GM12878 (cell line): ENCODE measurements around the gene SEPTIN6. TPM values are rescaled to one million over a fixed set of nuclear protein-coding genes. Genes with fewer than 3 reads are reported as not detected.

Experiments used
- CUX1 ChIP-seq: IDR thresholded peaks from 2 replicates; pipeline ENCODE4 v1.6.1; 2012; ENCODE audit warnings: improper control_type of control experiment, low read depth, low read length; ENCODE audit not compliant: insufficient replicate concordance
- EED ChIP-seq: sonication (generic); IDR thresholded peaks from 2 replicates; pipeline ENCODE4 v1.6.1; 2016; ENCODE audit warnings: antibody characterized with exemption, low read depth
- MLLT1 ChIP-seq: fragments of 450-650 bp; IDR thresholded peaks from 2 replicates; pipeline ENCODE4 v1.6.1; 2016; ENCODE audit warnings: mild to moderate bottlenecking
- MYB ChIP-seq: fragments of 150-350 bp; IDR thresholded peaks from 2 replicates; pipeline ENCODE4 v1.6.1; 2014; ENCODE audit warnings: mild to moderate bottlenecking, low read depth, low read length, borderline replicate concordance
- NR2F1 ChIP-seq: fragments of 450-650 bp; conservative IDR thresholded peaks from 2 replicates; pipeline ENCODE4 v1.6.1; 2017; ENCODE audit warnings: mild to moderate bottlenecking
- RCOR1 ChIP-seq: conservative IDR thresholded peaks from 2 replicates; pipeline ENCODE4 v1.6.1; 2012; ENCODE audit warnings: low read depth, low read length, improper control_type of control experiment
- SMARCA5 ChIP-seq: fragments of 450-650 bp; IDR thresholded peaks from 2 replicates; pipeline ENCODE4 v1.6.1; 2017; ENCODE audit warnings: mild to moderate bottlenecking
- TCF12 ChIP-seq: IDR thresholded peaks from 2 replicates; pipeline ENCODE4 v1.6.1; 2011; ENCODE audit warnings: low read depth, mild to moderate bottlenecking, low read length
- TCF3 ChIP-seq: IDR thresholded peaks from 2 replicates; pipeline ENCODE4 v1.6.1; 2012; ENCODE audit warnings: low read depth, mild to moderate bottlenecking, low read length, borderline replicate concordance; ENCODE audit not compliant: insufficient read depth
- ZNF384 ChIP-seq: IDR thresholded peaks from 2 replicates; pipeline ENCODE4 v1.6.1; 2012; ENCODE audit warnings: low read depth, mild to moderate bottlenecking, low read length, improper control_type of control experiment, borderline replicate concordance
- ZNF592 ChIP-seq: fragments of 450-650 bp; IDR thresholded peaks from 2 replicates; pipeline ENCODE4 v1.6.1; 2017; ENCODE audit warnings: mild to moderate bottlenecking, moderate library complexity
- ZNF687 ChIP-seq: fragments of 450-650 bp; IDR thresholded peaks from 2 replicates; pipeline ENCODE4 v1.6.1; 2017; ENCODE audit warnings: mild to moderate bottlenecking, moderate library complexity
- ZZZ3 ChIP-seq: IDR thresholded peaks from 2 replicates; pipeline ENCODE4 v1.6.1; 2011; ENCODE audit warnings: low read depth; ENCODE audit not compliant: control insufficient read depth, insufficient read length
- polyA plus RNA-seq, 11 experiments: library from polyadenylated mRNA; depleted of rRNA in 4 of 11; unstranded in 6 of 11; stranded (reverse) in 5 of 11; fragments of >200 nt; fragmentation: Nextera tagmentation in 4 of 11; fragmentation: Illumina TruSeq in 1 of 11; extraction: Ambion mirVana in 4 of 11; extraction: Trizol in 1 of 11; gene quantifications; 1 replicate in 1 of 11; 2 replicates in 10 of 11; pipeline versions ENCODE4 v1.2.1 to v1.2.3, GENCODE V29; 2011 to 2016; ENCODE audit warnings: inconsistent platforms in 2 of 11, missing spikeins in 2 of 11, low read depth in 1 of 11
- total RNA-seq, 4 experiments: library from RNA; depleted of rRNA in 3 of 4; stranded (reverse); fragments of >200 nt in 3 of 4; fragmentation: Illumina TruSeq in 1 of 4; extraction: Trizol in 1 of 4; gene quantifications; 2 replicates each; pipeline versions ENCODE4 v1.2.1 to v1.2.3, GENCODE V29; 2013 to 2021

Gene SEPTIN6
- total and polyA plus RNA-seq, 10 of the 15 experiments (the other 5 are each of a cell fraction or from before 2014, with no cell fraction given), result 37.2 to 353 (median 154) TPM

GRCh38 chrX:119647552-119648420, 45.2 kb downstream of the SEPTIN6 start (continued):
- TF ChIP-seq MLLT1, result peak; percentile 98
- TF ChIP-seq ZNF384, result peak; percentile 89
- TF ChIP-seq MYB, result no peak; the same call in 1 of the 2 replicates
- TF ChIP-seq RCOR1, result no peak; the same call in 1 of the 2 replicates
- TF ChIP-seq ZZZ3, result no peak
- no peak for TF ChIP-seq TCF3
- peak; percentile 92 for TF ChIP-seq SMARCA5
- peak; percentile 98 for TF ChIP-seq EED
- peak; percentile 93 for TF ChIP-seq ZNF687
- TF ChIP-seq NR2F1, result peak; percentile 69
- TF ChIP-seq TCF12, result no peak; the same call in 1 of the 2 replicates
- TF ChIP-seq ZNF592, result no peak
- peak; percentile 30 for TF ChIP-seq CUX1
